Measurements from ENCODE around the gene PRKN. TPM values are rescaled to one million over a fixed set of nuclear protein-coding genes. Genes with fewer than 3 reads are reported as not detected.

PRKN gene
- total RNA-seq, 1 donor: 6.1 TPM

DNA sequence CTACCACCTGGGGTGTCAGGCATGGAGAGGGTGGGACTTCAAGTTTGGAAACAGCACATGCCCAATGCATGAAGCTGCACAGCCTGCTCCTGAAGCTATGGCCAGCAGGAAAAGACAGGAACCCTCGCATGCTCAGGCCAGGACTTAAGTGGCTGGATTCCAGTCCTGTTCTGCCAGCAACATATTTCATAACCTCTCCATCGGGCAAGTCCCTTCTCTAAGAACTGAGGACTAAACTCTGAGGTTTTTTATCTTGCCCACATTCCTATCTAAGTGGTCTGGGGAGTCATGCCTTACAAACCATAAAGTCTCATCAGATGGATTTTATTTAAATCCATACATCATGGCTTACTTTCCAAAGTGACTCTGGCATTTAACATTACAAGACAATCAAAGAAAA, 1426.2 kb downstream of the PRKN start:
- H3K4me1 ChIP-seq (ENCODE audit: insufficient read depth, low read length): no peaks in the 10 kb centered on the region
- no peak overlapping the region for H3K4me3 ChIP-seq (ENCODE audit: low read length)
- no peaks in the 10 kb centered on the region for H3K27me3 ChIP-seq (ENCODE audit: insufficient read depth, low read length)
- no peaks in the 10 kb centered on the region for H3K9me3 ChIP-seq (ENCODE audit: low read depth, low read length)

GRCh38 chr6:161300823-161301222, 1426.7 kb downstream of the PRKN start:
- no peak overlapping the region for H3K4me3 ChIP-seq (ENCODE audit: low read length)
- no peaks in the 10 kb centered on the region for H3K27me3 ChIP-seq (ENCODE audit: insufficient read depth, low read length)
- H3K4me1 ChIP-seq (ENCODE audit: insufficient read depth, low read length): no peaks in the 10 kb centered on the region
- no peaks in the 10 kb centered on the region for H3K9me3 ChIP-seq (ENCODE audit: low read depth, low read length)

DNA sequence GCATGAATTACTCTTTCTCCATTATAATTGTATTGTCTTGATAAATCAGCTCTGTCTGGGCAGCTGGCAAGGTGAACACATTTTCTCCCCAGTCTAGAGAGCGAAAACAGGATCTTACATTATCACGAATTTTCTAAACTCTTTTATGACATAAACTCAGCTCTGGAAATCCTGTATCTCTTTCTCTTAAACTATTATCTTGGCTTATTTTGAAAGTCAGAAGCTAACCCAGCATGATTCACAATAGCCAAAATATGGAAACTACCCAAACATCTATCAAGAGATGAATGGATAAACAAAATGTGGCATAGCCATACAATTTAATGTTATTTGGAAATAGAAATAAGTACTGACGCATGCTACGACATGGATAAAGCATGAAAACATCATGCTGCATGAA, 1427.8 kb downstream of the PRKN start:
- H3K4me1 ChIP-seq (ENCODE audit: insufficient read depth, low read length): no peaks in the 10 kb centered on the region
- no peaks in the 10 kb centered on the region for H3K27me3 ChIP-seq (ENCODE audit: insufficient read depth, low read length)
- H3K4me3 ChIP-seq (ENCODE audit: low read length): no peak overlapping the region
- no peaks in the 10 kb centered on the region for H3K9me3 ChIP-seq (ENCODE audit: low read depth, low read length)

Other genes with a start within 250 kb of the PRKN start
- gene PACRG, start 208 bp upstream of the PRKN start, total RNA-seq: 0.73 TPM